GM19239 (cell line): ENCODE measurements around the gene KRTAP4-5.
"Not testable (repeated sequence)": the region's sequence is repeated elsewhere in the genome, so short reads cannot be mapped to it uniquely, and the experiment has no call there.

Experiments
- DNase-seq: peaks from one replicate; pipeline ENCODE4 v3.0.0; 2011; ENCODE audit warnings: low spot score; ENCODE audit not compliant: insufficient read length
- FAIRE-seq: peaks from 2 replicates; lab custom pipeline; 2011; peaks lifted over from hg19 to GRCh38; lab: Jason Lieb, UNC

The KRTAP4-5 gene

DNA sequence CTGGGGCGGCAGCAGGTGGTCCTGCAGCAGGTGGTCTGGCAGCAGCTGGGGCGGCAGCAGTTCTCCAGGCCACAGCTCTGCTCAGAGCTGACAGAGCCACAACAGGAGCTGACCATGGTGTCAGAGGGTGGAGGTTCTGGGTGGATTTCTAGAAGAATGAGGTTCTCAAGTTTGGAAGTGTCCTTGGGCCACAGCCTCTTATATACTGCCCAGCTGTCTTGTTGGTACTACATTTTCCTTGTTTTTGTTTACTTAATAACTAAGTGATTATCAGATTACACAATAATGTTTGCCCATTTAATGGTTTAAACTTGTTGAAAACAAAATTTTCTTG lies at the start of gene KRTAP4-5:
Gene KRTAP4-5, minus strand, starts transcription at position 174 of the 334 bp plus-strand sequence. Its CDS starts 58 bp downstream, at position 116.
- DNase-seq (no peak), FAIRE-seq (no peak)

DNA sequence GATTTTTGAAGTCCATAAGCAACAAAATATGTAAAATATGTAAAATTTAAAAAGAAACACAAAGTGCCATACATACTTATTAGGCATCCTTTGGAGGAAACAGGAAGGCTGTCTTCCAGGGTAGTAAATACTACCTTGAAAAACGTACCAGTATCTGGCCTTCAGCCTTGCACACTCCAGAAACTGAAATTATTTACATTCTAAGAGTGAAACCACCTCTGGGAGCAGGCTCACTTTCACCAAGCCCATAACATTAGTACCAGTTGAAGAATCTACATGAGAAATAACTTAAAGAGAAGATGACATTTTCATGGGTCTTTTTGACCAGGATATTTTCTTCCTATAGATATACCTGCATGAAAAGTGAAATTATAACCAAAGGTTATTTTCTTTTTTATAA lies 46.4 kb upstream of the KRTAP4-5 start:
- FAIRE-seq: peak; percentile 85
- peak; percentile 27 for DNase-seq

DNA sequence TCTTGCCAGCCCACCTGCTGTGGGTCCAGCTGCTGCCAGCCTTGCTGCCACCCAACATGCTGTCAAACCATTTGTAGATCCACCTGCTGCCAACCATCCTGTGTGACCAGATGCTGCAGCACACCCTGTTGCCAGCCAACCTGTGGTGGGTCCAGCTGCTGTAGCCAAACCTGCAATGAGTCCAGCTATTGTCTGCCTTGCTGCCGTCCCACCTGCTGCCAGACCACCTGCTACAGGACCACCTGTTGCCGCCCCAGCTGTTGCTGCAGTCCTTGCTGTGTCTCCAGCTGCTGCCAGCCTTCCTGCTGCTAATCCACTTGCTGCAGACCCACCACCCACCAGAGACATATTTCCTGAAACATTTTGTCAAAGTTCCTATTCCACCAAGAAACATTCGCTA lies 40.7 kb upstream of the KRTAP4-5 start:
- FAIRE-seq: no peak
- DNase-seq: no peak

DNA sequence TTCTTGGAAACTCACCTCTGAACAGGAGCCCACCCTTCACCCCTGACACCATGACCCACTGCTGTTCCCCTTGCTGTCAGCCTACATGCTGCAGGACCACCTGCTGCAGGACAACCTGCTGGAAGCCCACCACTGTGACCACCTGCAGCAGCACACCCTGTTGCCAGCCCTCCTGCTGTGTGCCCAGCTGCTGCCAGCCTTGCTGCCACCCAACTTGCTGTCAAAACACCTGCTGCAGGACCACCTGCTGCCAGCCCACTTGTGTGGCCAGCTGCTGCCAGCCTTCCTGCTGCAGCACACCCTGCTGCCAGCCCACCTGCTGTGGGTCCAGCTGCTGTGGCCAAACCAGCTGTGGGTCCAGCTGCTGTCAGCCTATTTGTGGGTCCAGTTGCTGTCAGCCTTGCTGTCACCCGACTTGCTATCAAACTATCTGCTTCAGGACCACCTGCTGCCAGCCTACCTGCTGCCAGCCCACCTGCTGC lies 40.3 kb upstream of the KRTAP4-5 start, which contains the start of gene KRTAP9-1:
Gene KRTAP9-1, plus strand, starts transcription at position 51 of the 482 bp plus-strand sequence. Its CDS starts 0 bp downstream, at position 51.
- DNase-seq, FAIRE-seq: not testable (repeated sequence)

DNA sequence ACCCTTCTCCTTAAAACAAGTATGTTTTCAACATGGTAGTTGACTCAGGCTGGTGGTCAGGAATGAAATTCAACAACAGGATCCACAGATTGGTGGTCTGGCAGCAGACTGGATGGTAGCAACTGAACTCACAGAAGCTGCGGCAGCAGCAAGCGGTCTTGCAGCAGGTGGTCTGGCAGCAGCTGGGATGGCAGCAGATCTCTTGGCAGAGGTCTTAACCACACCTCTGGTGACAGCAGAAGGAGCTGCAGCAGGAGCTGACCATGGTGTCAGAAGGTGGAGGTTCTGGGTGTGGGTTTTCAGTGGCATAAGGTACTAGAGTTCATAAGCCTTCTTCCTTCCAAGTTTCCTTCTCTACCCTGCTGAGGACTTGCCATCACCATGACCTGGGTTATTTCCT lies 37.2 kb upstream of the KRTAP4-5 start:
- no peak for DNase-seq
- FAIRE-seq: no peak

DNA sequence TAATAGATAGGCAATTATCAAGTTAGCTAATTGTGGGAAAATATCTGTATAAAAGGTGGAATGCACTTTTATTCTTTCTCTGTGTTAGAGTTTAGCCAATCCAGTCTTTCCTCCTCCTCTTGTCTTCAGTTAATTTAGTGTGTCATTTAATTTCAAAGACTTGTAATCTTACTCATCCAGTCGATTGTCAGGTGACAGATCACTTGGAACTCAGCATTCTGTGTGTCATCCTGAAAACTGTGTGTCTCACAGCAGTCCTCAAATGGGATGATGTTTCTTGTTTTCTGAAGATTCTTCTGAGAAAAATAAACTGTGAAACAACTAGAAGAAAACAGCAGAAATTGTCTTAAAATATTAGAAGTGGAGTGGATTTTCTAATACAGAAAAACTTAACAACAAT lies 35.4 kb upstream of the KRTAP4-5 start:
- no peak for FAIRE-seq
- no peak for DNase-seq

DNA sequence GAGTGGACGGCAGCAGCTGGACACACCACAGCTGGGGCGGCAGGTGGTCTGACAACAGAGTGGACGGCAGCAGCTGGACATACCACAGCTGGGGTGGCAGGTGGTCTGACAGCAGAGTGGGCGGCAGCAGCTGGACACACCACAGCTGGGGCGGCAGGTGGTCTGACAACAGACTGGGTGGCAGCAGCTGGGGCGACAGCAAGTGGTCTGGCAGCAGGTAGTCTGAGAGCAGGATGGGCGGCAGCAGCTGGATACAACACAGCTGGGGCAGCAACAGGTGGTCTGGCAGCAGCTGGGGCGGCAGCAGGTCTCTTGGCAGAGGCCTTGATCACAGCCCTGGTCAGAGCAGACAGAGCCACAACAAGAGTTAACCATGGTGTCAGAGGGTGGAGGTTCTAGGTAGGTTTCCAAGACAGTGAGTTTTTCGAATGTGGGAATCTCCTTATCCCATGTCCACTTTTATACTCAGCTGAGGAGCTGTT lies 34.9 kb upstream of the KRTAP4-5 start, which contains the start of gene KRTAP4-1:
Gene KRTAP4-1, minus strand, starts transcription at position 432 of the 482 bp plus-strand sequence. Its CDS starts 57 bp downstream, at position 375.
- DNase-seq (no peak), FAIRE-seq (no peak)

DNA sequence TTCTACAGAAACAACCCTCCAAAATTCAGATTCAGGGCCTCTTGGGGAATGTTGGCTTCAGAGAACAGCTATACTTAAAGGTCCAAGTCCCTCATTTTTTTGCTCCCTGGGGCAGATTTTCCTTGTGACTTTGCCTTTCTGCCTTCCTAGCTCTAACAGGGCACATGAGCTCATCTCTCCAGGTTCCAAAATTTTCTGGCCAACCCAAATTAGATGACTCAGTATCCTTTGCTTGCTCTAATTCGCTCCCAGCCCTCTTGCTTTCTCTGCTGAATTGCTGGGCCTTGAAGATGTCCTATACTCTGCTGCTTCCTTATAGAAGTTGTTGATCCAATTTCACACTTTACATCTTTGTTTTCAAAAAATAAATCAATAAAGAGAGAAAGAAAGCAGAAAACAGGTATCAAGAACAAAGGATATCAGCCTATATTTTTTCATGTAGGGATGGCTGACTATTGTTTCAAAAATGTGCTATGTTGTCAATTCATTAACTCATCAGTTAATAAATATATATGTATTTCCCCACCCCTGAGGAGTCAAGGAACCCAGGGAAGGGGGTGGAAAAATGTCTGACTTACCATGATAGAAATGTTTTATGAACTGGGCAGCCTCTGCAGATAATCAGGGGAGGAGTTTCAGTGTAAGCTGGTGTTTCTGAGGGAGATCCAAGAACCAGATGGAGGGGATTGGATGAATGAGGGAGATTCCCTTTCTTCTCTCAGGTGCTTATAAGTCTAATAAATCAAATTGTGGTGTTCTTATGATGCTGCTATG lies 29.4 kb upstream of the KRTAP4-5 start:
- FAIRE-seq (no peak), DNase-seq (no peak)

DNA sequence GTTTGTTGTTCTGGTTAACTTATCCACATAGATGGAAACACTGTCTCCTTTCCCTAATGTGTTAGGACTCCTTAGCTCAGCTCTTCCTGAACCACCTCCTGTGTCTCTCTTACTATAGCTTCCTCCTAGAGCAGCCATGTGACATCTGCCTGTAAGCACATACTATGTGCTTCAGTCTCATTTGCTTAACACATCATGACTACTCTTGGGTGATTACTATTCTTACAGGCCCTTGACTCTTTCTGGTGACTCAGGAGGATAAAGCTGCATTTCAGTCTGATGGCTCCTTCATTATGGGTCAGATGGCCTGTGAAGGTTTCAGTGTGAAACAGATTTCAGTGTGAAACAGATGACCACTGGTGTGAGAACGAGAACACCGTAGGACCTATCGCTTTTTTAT lies 28.7 kb upstream of the KRTAP4-5 start:
- FAIRE-seq (no peak), DNase-seq (no peak)

DNA sequence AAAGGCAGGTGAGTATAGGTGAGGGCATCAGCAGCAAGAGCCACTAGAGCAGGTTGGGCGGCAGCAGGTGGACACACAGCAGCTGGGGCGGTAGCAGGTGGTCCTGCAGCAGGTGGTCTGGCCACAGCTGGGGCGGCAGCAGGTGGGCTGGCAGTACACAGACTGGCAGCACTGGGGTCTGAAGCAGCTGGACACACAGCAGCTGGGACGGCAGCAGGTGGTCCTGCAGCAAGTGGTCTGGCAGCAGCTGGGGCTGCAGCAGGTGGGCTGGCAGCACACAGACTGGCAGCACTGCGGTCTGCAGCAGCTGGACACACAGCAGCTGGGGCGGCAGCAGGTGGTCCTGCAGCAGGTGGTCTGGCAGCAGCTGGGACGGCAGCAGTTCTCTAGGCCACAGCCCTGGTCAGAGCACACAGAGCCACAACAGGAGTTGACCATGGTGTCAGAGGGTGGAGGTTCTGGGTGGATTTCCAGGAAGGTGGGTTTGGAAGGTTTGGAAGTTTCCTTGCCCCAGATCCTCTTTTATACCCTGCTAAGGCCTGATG lies 28.2 kb upstream of the KRTAP4-5 start, which contains the start of gene KRTAP4-2:
Gene KRTAP4-2, minus strand, starts transcription at position 495 of the 545 bp plus-strand sequence. Its CDS starts 57 bp downstream, at position 438.
- FAIRE-seq: no peak
- DNase-seq: no peak

DNA sequence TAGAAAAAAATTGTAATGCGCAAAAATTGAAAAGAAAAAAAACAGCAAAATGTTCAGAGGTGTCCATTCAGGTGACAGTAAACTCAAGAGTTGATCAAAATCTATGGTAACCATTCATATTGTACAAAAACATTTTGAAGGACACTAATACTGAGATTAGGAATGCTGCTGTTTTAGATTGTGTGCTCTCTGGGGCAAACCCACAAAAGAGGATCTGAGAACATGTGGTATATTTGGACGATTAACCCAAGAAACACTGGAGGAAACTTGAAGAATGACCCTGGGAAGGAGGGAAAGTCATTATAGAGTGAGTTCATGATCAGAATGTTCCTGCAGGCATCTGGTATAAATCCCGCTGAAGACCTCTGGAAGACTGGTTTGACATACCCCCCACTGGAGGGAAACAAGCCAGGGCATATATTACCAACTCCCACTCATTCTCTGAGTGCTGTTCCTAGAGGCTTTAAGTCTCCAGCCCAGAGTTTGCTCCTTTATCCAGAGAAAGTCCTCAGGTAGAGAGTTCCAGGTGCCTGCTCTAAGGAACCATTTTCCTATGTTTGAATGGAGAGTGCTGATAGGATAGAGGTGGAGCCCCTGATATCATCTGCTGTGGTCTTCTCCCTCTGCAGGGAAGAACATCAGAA lies 27.2 kb upstream of the KRTAP4-5 start:
- FAIRE-seq: peak; percentile 47
- DNase-seq: no peak

DNA sequence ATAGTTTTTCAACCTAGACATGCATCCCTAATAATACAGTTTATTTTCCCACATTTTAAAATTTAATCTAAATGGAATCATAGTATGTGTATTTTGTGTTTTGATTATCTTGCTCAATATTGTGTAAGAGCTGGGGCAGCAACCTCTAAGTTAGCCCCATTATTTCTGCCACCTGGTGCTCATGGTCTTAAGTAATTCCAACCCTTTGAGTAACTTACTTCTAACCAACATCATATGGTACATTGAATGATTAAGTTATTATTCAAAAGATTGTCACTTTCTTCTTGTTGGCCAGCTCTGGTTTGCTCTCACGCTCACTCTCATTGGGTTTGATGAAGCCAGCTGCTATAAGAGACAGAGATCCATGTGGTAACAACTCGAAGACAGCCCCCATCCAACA lies 22.3 kb upstream of the KRTAP4-5 start:
- FAIRE-seq (no peak), DNase-seq (no peak)

DNA sequence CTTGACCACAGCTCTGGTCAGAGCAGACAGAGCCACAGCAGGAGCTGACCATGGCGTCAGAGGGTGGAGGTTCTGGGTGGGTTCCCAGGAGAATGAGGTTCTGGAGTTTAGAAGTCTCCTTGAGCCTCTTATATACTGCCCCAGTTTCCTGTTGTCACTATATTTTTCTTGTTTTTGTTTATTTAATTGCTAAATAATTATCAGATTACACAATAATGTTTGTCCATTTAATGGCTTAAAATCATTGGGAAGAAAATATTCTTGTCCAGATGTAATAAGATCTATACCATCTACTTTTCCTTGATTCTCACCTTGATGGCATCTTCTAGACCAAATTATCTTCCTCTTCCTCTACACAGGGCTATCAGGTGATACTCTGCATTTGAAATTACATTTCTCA lies 18.5 kb upstream of the KRTAP4-5 start, which contains the start of gene KRTAP4-3:
Gene KRTAP4-3, minus strand, starts transcription at position 101 of the 400 bp plus-strand sequence. Its CDS starts 49 bp downstream, at position 52.
- no peak for DNase-seq
- FAIRE-seq: no peak

DNA sequence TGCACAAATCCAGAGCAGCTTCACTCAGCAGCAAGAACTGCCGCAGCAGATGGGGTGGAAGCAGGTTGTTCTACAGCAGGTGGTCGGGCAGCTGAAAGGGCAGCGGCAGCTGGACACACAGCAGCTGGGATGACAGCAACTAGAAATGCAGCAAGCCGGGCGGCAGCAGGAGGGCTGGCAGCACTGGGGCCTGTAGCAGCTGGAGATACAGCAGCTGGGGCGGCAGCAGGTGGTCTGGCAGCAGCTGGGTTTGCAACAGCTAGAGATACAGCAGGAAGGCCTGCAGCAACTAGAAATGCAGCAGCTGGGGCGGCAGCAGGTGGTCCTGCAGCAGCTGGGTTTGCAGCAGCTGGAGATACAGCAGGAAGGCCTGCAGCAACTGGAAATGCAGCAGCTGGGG lies 17.9 kb upstream of the KRTAP4-5 start:
- DNase-seq: no peak
- no peak for FAIRE-seq

DNA sequence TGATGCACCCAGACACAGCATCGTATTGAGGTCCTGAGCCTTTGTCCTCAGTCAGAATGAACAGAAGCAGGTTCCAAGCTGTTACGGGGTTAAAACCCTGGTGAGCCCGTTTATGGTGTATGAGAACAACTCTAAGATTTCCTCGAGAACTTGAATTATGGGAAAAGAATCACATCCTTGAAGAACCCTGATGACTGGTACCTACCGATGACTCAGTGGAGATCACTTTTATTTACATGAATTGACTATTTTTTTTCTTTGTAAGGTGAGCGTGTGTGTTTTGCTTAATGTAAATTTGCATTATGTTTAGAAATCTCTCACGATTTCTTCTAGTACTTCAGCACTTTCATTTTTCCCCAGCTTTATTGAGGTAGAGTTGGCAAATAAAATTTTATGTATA lies 14.2 kb upstream of the KRTAP4-5 start:
- no peak for DNase-seq
- FAIRE-seq: no peak

DNA sequence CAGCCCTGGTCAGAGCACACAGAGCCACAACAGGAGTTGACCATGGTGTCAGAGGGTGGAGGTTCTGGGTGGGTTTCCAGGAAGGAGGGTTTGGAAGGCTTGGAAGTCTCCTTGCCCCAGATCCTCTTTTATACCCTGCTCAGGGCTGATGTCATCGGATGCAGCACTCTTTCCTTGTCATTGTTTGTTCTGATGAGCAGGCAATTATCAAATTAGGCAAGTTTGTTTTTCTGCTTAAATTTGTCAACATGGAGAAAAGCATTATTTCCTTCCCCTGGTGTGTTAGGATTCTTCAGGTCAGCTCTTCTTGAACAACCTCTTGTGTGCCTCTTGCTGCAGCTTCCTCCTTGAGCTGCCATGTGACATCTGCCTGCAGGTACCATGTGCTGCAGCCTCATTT lies 11.0 kb upstream of the KRTAP4-5 start, which contains the start of gene KRTAP4-4:
Gene KRTAP4-4, minus strand, starts transcription at position 101 of the 400 bp plus-strand sequence. Its CDS starts 57 bp downstream, at position 44.
- FAIRE-seq (no peak), DNase-seq (no peak)

DNA sequence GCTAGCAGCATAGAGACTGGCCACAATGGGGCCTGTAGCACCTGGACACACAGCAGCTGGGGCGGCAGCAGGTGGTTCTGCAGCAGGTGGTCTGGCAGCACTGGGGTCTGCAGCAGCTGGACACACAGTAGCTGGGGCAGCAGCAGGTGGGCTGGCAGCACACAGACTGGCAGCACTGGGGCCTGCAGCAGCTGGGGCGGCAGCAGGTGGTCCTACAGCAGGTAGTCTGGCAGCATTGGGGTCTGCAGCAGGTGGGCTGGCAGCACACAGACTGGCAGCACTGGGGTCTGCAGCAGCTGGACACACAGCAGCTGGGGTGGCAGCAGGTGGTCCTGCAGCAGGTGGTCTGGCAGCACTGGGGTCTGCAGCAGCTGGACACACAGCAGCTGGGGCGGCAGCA lies 10.6 kb upstream of the KRTAP4-5 start:
- FAIRE-seq, DNase-seq: not testable (repeated sequence)

DNA sequence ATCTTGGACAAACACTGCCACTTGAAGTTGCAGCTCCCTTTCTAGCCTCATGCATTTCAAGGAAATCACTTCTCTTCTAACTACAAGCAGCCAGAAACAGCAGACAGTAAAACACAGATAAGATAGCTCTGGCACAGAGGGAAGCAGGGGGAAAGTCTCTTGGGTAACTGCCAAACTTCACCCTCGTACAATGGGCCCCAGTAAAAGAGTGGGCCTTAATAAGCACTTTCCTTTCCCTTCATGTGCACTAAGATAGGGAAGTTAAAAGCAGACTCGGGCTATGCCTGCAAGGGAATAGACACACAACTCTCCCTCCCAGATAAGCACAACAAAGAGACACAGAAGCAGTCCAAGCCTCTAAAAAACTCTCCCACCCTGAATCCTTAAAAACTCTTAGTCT lies 4.2 kb upstream of the KRTAP4-5 start:
- no peak for DNase-seq
- FAIRE-seq: no peak

DNA sequence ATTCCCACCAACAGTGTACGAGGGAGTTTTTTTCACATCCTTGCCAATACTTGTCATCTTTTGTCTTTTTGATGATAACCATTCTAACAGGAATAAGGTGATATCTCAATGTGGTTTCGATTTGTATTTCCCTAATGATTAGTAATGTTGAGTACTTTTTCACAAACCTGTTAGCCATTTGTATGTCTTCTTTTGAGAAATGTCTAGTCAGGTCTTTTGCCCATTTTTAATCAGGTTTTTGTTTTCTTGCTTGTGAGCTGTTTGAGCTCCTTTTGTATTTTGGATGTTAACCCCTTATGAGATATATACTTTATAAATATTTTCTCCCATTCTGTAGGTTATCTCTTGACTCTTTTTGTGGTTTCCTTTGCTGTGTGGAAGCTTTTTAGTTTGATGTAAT lies 1.9 kb upstream of the KRTAP4-5 start:
- no peak for FAIRE-seq

DNA sequence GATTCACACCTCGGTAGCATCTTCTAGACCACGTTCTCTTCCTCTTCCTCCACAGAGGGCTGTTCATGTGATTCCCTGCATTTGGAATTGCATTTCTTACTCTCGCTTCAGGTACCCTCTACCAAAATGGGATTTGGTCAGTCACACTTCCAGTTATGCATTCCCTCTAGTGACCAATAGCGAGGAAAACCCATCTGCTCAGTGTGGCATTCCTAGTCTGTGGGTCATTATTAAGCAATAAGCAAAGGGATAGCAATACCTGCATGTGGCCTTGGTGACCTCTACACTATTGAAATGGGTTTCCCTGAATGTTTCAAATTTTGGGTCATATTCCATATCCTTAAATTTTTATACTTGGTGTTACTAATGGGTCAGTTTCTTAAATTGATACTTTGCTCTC lies 401 bp upstream of the KRTAP4-5 start:
- FAIRE-seq (no peak), DNase-seq (no peak)

More for the DNA sequence above, 1.9 kb upstream of the KRTAP4-5 start:
- no peak for DNase-seq
